ENCODE measurements around the gene EXOC2.

DNA sequence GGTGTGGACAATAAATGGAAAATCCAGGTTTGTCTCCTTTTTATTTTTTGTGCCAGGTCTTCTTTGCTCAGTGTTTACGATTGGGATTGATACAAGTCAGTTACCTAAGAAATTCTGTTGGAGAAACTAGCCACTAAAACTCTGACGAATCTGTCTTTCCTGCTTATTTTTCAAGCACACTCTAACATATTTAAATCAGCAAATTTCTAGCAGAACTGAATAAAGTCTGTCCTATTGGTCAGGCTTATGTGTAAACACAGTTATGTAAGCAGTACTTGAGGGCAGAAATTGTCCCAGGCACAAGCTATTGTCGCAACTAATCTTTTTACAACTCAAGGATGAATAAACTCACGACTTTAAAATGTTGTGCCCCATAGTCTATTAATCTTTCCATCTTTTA, 12.1 kb upstream of the EXOC2 start:
- TF ChIP-seq ZNF384 (IDR thresholded peaks at IDR 0.05) (no peak), FOXA1 (IDR thresholded peaks at IDR 0.05) (no peak)
